Stimulated activated naive CD8-positive, alpha-beta T cell treated with anti-CD3 and anti-CD28 coated beads, Interleukin-15, amount 100 ng/mL, for 72 hours (primary cell): ENCODE measurements around the gene GRM1.

ENCODE experiments used
- ATAC-seq: fragments of 150-1000 bp; cut with Tn5 transposase; 2 replicates; pipeline ENCODE4 v1.10.0; 2021; ENCODE audit warnings: mild to moderate bottlenecking, moderate library complexity
- DNase-seq, 2 donors: peaks; one replicate each; pipeline ENCODE4 v3.0.0; 2021 to 2022
- H3K27ac Mint-ChIP-seq, 2 donors: one replicate each; pipeline ENCODE4 v1.8.0; 2022; ENCODE audit warnings: mild to moderate bottlenecking in 2 of 2, mixed read lengths in 2 of 2, moderate library complexity in 2 of 2
- H3K27me3 Mint-ChIP-seq: one replicate; pipeline ENCODE4 v1.8.0; 2022; ENCODE audit warnings: mixed read lengths
- H3K4me1 Mint-ChIP-seq: one replicate; pipeline ENCODE4 v1.8.0; 2022; ENCODE audit warnings: mild to moderate bottlenecking, mixed read lengths
- H3K4me3 Mint-ChIP-seq, 2 donors: one replicate each; pipeline ENCODE4 v1.8.0; 2022; ENCODE audit warnings: mild to moderate bottlenecking in 2 of 2, mixed read lengths in 2 of 2, moderate library complexity in 1 of 2
- H3K9me3 Mint-ChIP-seq, 2 donors: one replicate each; pipeline ENCODE4 v1.8.0; 2022; ENCODE audit warnings: mixed read lengths in 2 of 2

GRM1 gene

GRCh38 chr6:146028851-146029572, at the start of gene GRM1:
GRM1 (plus strand) TSS chr6:146029062; CDS start chr6:146029518, 456 bp downstream.
- H3K27me3 Mint-ChIP-seq = peaks cover 61% of the 10 kb centered on the region
- no peak within 1 kb of the TSS for H3K27ac Mint-ChIP-seq
- peaks cover 19% of the 10 kb centered on the region for H3K4me1 Mint-ChIP-seq
- ATAC-seq (no peak), DNase-seq (no peak)
- peak within 1 kb of the TSS in 1 of 2 donors; percentile 15 for H3K4me3 Mint-ChIP-seq
- no peaks in the 10 kb centered on the region for H3K9me3 Mint-ChIP-seq

GRCh38 chr6:146009338-146009737, 19.5 kb upstream of the GRM1 start:
- ATAC-seq (no peak), DNase-seq (no peak)
- H3K4me3 Mint-ChIP-seq = no peak overlapping the region
- H3K4me1 Mint-ChIP-seq = no peaks in the 10 kb centered on the region
- H3K27me3 Mint-ChIP-seq = no peaks in the 10 kb centered on the region
- no peak overlapping the region for H3K27ac Mint-ChIP-seq
- peaks cover 24 to 30% of the 10 kb centered on the region in 2 donors for H3K9me3 Mint-ChIP-seq

GRCh38 chr6:146014233-146014632, 14.6 kb upstream of the GRM1 start:
- ATAC-seq = no peak
- Mint-ChIP-seq H3K4me1 (no peaks in the 10 kb centered on the region), H3K4me3 (no peak overlapping the region), H3K27ac (no peak overlapping the region), H3K9me3 (peaks cover 15 to 22% of the 10 kb centered on the region in 2 donors), H3K27me3 (no peaks in the 10 kb centered on the region)
- DNase-seq = no peak

- no peak for ATAC-seq
- Mint-ChIP-seq H3K4me1 (no peaks in the 10 kb centered on the region), H3K27me3 (peaks cover 18% of the 10 kb centered on the region), H3K4me3 (no peak overlapping the region), H3K27ac (no peak overlapping the region), H3K9me3 (no peaks in the 10 kb centered on the region)
- no peak for DNase-seq
These were observed 11.2 kb upstream of the GRM1 start for GRCh38 chr6:146017672-146018071.

GRCh38 chr6:146026873-146027272, 2.0 kb upstream of the GRM1 start:
- H3K27me3 Mint-ChIP-seq = peaks cover 78% of the 10 kb centered on the region
- DNase-seq = no peak
- H3K9me3 Mint-ChIP-seq = peaks cover 0 to 4% of the 10 kb centered on the region in 2 donors
- ATAC-seq = no peak
- H3K4me3 Mint-ChIP-seq = no peak overlapping the region
- H3K27ac Mint-ChIP-seq = no peak overlapping the region
- peaks cover 19% of the 10 kb centered on the region for H3K4me1 Mint-ChIP-seq

- no peak overlapping the region for H3K27ac Mint-ChIP-seq
- H3K27me3 Mint-ChIP-seq = peaks cover 74% of the 10 kb centered on the region
- H3K4me1 Mint-ChIP-seq = peaks cover 19% of the 10 kb centered on the region
- DNase-seq = peak in 1 of 2 donors; percentile 7
- peak; percentile 40 for ATAC-seq
- peaks cover 0 to 4% of the 10 kb centered on the region in 2 donors for H3K9me3 Mint-ChIP-seq
- peak overlapping the region in 1 of 2 donors; percentile 15 for H3K4me3 Mint-ChIP-seq
These were observed 1.1 kb upstream of the GRM1 start for GRCh38 chr6:146027586-146028251.

GRCh38 chr6:146028252-146028795, 538 bp upstream of the GRM1 start:
- Mint-ChIP-seq H3K9me3 (no peaks in the 10 kb centered on the region), H3K4me1 (peaks cover 19% of the 10 kb centered on the region), H3K27ac (no peak overlapping the region), H3K27me3 (peaks cover 68% of the 10 kb centered on the region), H3K4me3 (no peak overlapping the region)
- DNase-seq (peak; percentile 25), ATAC-seq (peak; percentile 65)

- Mint-ChIP-seq H3K27me3 (peaks cover 55% of the 10 kb centered on the region), H3K27ac (no peak overlapping the region), H3K9me3 (no peaks in the 10 kb centered on the region), H3K4me1 (peaks cover 19% of the 10 kb centered on the region), H3K4me3 (no peak overlapping the region)
- no peak for ATAC-seq
- no peak for DNase-seq
These were observed 817 bp downstream of the GRM1 start for GRCh38 chr6:146029573-146030184.

- ATAC-seq (no peak), DNase-seq (no peak)
- Mint-ChIP-seq H3K27ac (no peak overlapping the region), H3K27me3 (peaks cover 31% of the 10 kb centered on the region), H3K4me3 (no peak overlapping the region), H3K4me1 (peaks cover 18% of the 10 kb centered on the region), H3K9me3 (no peaks in the 10 kb centered on the region)
These were observed 3.5 kb downstream of the GRM1 start for GRCh38 chr6:146032387-146032786.

- Mint-ChIP-seq H3K27ac (no peak overlapping the region), H3K4me3 (no peak overlapping the region), H3K27me3 (no peaks in the 10 kb centered on the region), H3K9me3 (peaks cover 27 to 30% of the 10 kb centered on the region in 2 donors), H3K4me1 (no peaks in the 10 kb centered on the region)
- DNase-seq (no peak), ATAC-seq (no peak)
These were observed 11.5 kb downstream of the GRM1 start for GRCh38 chr6:146040360-146040759.

- H3K9me3 Mint-ChIP-seq = peaks cover 27 to 30% of the 10 kb centered on the region in 2 donors
- no peak overlapping the region for H3K27ac Mint-ChIP-seq
- H3K4me1 Mint-ChIP-seq = no peaks in the 10 kb centered on the region
- no peaks in the 10 kb centered on the region for H3K27me3 Mint-ChIP-seq
- no peak for DNase-seq
- H3K4me3 Mint-ChIP-seq = no peak overlapping the region
- no peak for ATAC-seq
These were observed 12.4 kb downstream of the GRM1 start for GRCh38 chr6:146041282-146041681.

GRCh38 chr6:146047371-146047770, 18.5 kb downstream of the GRM1 start:
- no peaks in the 10 kb centered on the region for H3K27me3 Mint-ChIP-seq
- DNase-seq (no peak), ATAC-seq (no peak)
- H3K4me3 Mint-ChIP-seq = no peak overlapping the region
- no peaks in the 10 kb centered on the region for H3K4me1 Mint-ChIP-seq
- H3K9me3 Mint-ChIP-seq = no peaks in the 10 kb centered on the region
- H3K27ac Mint-ChIP-seq = no peak overlapping the region

- Mint-ChIP-seq H3K9me3 (no peaks in the 10 kb centered on the region), H3K27me3 (peaks cover 7% of the 10 kb centered on the region)
These were observed 21.3 kb downstream of the GRM1 start for GRCh38 chr6:146050168-146050567.

GRCh38 chr6:146056506-146056905, 27.6 kb downstream of the GRM1 start:
- H3K4me3 Mint-ChIP-seq = no peak overlapping the region

More at GRCh38 chr6:146050168-146050567, 21.3 kb downstream of the GRM1 start:
- DNase-seq (no peak), ATAC-seq (no peak)
- no peak overlapping the region for H3K4me3 Mint-ChIP-seq
- no peak overlapping the region for H3K27ac Mint-ChIP-seq
- H3K4me1 Mint-ChIP-seq = no peaks in the 10 kb centered on the region

GRCh38 chr6:146065690-146066089, 36.8 kb downstream of the GRM1 start:
- H3K9me3 Mint-ChIP-seq = no peaks in the 10 kb centered on the region
- no peaks in the 10 kb centered on the region for H3K4me1 Mint-ChIP-seq
- peaks cover 5% of the 10 kb centered on the region for H3K27me3 Mint-ChIP-seq
- ATAC-seq = no peak
- H3K4me3 Mint-ChIP-seq = no peak overlapping the region
- no peak overlapping the region for H3K27ac Mint-ChIP-seq
- DNase-seq = no peak

More at GRCh38 chr6:146056506-146056905, 27.6 kb downstream of the GRM1 start:
- no peaks in the 10 kb centered on the region for H3K9me3 Mint-ChIP-seq
- H3K27ac Mint-ChIP-seq = no peak overlapping the region
- H3K4me1 Mint-ChIP-seq = no peaks in the 10 kb centered on the region
- peaks cover 7% of the 10 kb centered on the region for H3K27me3 Mint-ChIP-seq
- no peak for ATAC-seq
- DNase-seq = no peak

GRCh38 chr6:146066506-146066905, 37.6 kb downstream of the GRM1 start:
- no peaks in the 10 kb centered on the region for H3K4me1 Mint-ChIP-seq
- H3K4me3 Mint-ChIP-seq = no peak overlapping the region
- no peak for DNase-seq
- no peaks in the 10 kb centered on the region for H3K9me3 Mint-ChIP-seq
- no peak for ATAC-seq
- peaks cover 5% of the 10 kb centered on the region for H3K27me3 Mint-ChIP-seq
- H3K27ac Mint-ChIP-seq = no peak overlapping the region
